ENCODE results near the gene EDRF1. TPM values are rescaled to one million over a fixed set of nuclear protein-coding genes. Genes with fewer than 3 reads are reported as not detected.

The EDRF1 gene
- total RNA-seq, 3 donors from 2014 or later (not counting 1 experiment from before 2014, with no cell fraction given) = 40.6 to 66.2 (median 57.5) TPM

GRCh38 chr10:125772112-125772863 is 52.8 kb downstream of the EDRF1 start:
- peaks cover 6 to 7% of the 10 kb centered on the region in 2 donors for H3K27me3 Mint-ChIP-seq (ENCODE audit: low read depth in 2 of 2)
- 95% methylated on average over 27 of the region's 28 CpGs for WGBS (ENCODE audit: insufficient coverage)

GRCh38 chr10:125772864-125773180 is 53.3 kb downstream of the EDRF1 start:
- no peaks in the 10 kb centered on the region for H3K27me3 ChIP-seq (ENCODE audit: control insufficient read depth, insufficient read depth, low read length)
- H3K4me1 ChIP-seq (ENCODE audit: control insufficient read depth, insufficient read depth, low read length) = no peaks in the 10 kb centered on the region
- H3K36me3 ChIP-seq (ENCODE audit: control insufficient read depth, insufficient read depth, low read length) = no peaks in the 10 kb centered on the region
- no peak overlapping the region for H3K4me3 Mint-ChIP-seq
- H3K4me1 Mint-ChIP-seq = no peaks in the 10 kb centered on the region
- H3K9me3 Mint-ChIP-seq = no peaks in the 10 kb centered on the region
- no peak for ATAC-seq
- no peak overlapping the region for H3K27ac Mint-ChIP-seq
- no peaks in the 10 kb centered on the region for H3K36me3 Mint-ChIP-seq
- no peak overlapping the region for H3K27ac ChIP-seq (ENCODE audit: low read length)
- intact Hi-C loops (cut with micrococcal nuclease) = no loop called here
- no peak overlapping the region for H3K4me3 ChIP-seq (ENCODE audit: low read length)
- peaks cover 6 to 7% of the 10 kb centered on the region in 2 donors for H3K27me3 Mint-ChIP-seq (ENCODE audit: low read depth in 2 of 2)
- no peaks in the 10 kb centered on the region for H3K9me3 ChIP-seq (ENCODE audit: control insufficient read depth, insufficient read depth, low read length)
- WGBS (ENCODE audit: insufficient coverage) = 94% methylated on average over 11 of the region's 11 CpGs
- no peak for DNase-seq
- no peak for TF ChIP-seq CTCF (IDR thresholded peaks at IDR 0.05)

More at GRCh38 chr10:125772112-125772863, 52.8 kb downstream of the EDRF1 start:
- TF ChIP-seq CTCF (IDR thresholded peaks at IDR 0.05) = no peak
- Mint-ChIP-seq H3K4me1 (no peaks in the 10 kb centered on the region), H3K9me3 (no peaks in the 10 kb centered on the region), H3K4me3 (no peak overlapping the region), H3K27ac (no peak overlapping the region), H3K36me3 (no peaks in the 10 kb centered on the region)
- intact Hi-C loops (cut with micrococcal nuclease) = no loop called here
- Histone ChIP-seq H3K36me3 (ENCODE audit: control insufficient read depth, insufficient read depth, low read length) (peaks cover 2% of the 10 kb centered on the region), H3K27ac (ENCODE audit: low read length) (no peak overlapping the region), H3K27me3 (ENCODE audit: control insufficient read depth, insufficient read depth, low read length) (no peaks in the 10 kb centered on the region), H3K4me1 (ENCODE audit: control insufficient read depth, insufficient read depth, low read length) (no peaks in the 10 kb centered on the region), H3K4me3 (ENCODE audit: low read length) (no peak overlapping the region), H3K9me3 (ENCODE audit: control insufficient read depth, insufficient read depth, low read length) (no peaks in the 10 kb centered on the region)
- no peak for ATAC-seq
- DNase-seq = no peak

- 65% methylated on average over 75 of the region's 75 CpGs for WGBS (ENCODE audit: insufficient coverage)
- no peaks in the 10 kb centered on the region for H3K9me3 ChIP-seq (ENCODE audit: control insufficient read depth, insufficient read depth, low read length)
- H3K4me3 ChIP-seq (ENCODE audit: low read length) = no peak overlapping the region
- Mint-ChIP-seq H3K27me3 (ENCODE audit: low read depth in 2 of 2) (peaks cover 6 to 7% of the 10 kb centered on the region in 2 donors), H3K36me3 (no peaks in the 10 kb centered on the region), H3K27ac (no peak overlapping the region), H3K4me3 (no peak overlapping the region), H3K4me1 (no peaks in the 10 kb centered on the region), H3K9me3 (no peaks in the 10 kb centered on the region)
- no peak for DNase-seq
- TF ChIP-seq CTCF (IDR thresholded peaks at IDR 0.05) = no peak
- H3K36me3 ChIP-seq (ENCODE audit: control insufficient read depth, insufficient read depth, low read length) = no peaks in the 10 kb centered on the region
- H3K4me1 ChIP-seq (ENCODE audit: control insufficient read depth, insufficient read depth, low read length) = no peaks in the 10 kb centered on the region
- H3K27me3 ChIP-seq (ENCODE audit: control insufficient read depth, insufficient read depth, low read length) = no peaks in the 10 kb centered on the region
- no peak for ATAC-seq
- intact Hi-C loops (cut with micrococcal nuclease) = no loop called here
- no peak overlapping the region for H3K27ac ChIP-seq (ENCODE audit: low read length)
Measured at GRCh38 chr10:125773687-125774543, 54.4 kb downstream of the EDRF1 start.

Measured in natural killer cell (primary cell).